GM21723 (cell line): ENCODE measurements around the gene CEP170.

Source experiments
- ATAC-seq: cut with Tn5 transposase; IDR thresholded peaks from one replicate; pipeline ENCODE4 v1.9.1; 2021; ENCODE audit warnings: mild to moderate bottlenecking, moderate library complexity; ENCODE audit not compliant: unreplicated experiment

CEP170 gene

GRCh38 chr1:243254927-243255790 is at the start of gene CEP170:
TSS of gene CEP170 (minus strand) at chr1:243255281. CDS start at chr1:243225280, 30,001 bp downstream.
- peak; percentile 64 for ATAC-seq

- ATAC-seq = no peak
Observed at GRCh38 chr1:243301059-243301458, 46.0 kb upstream of the CEP170 start.

- ATAC-seq = no peak
Observed at GRCh38 chr1:243299069-243299468, 44.0 kb upstream of the CEP170 start.

- no peak for ATAC-seq
Observed at GRCh38 chr1:243294723-243295121, 39.6 kb upstream of the CEP170 start.

GRCh38 chr1:243293941-243294722 is 39.1 kb upstream of the CEP170 start:
- no peak for ATAC-seq

- ATAC-seq = no peak
Observed at GRCh38 chr1:243292117-243292516, 37.0 kb upstream of the CEP170 start.

- no peak for ATAC-seq
Observed at GRCh38 chr1:243291292-243291691, 36.2 kb upstream of the CEP170 start.

- ATAC-seq = no peak
Observed at GRCh38 chr1:243288062-243288461, 33.0 kb upstream of the CEP170 start.

GRCh38 chr1:243287652-243288051 is 32.6 kb upstream of the CEP170 start:
- peak; percentile 94 for ATAC-seq

GRCh38 chr1:243287123-243287460 is 32.0 kb upstream of the CEP170 start:
- no peak for ATAC-seq

- ATAC-seq = no peak
Observed at GRCh38 chr1:243286409-243287122, 31.5 kb upstream of the CEP170 start.

- ATAC-seq = no peak
Observed at GRCh38 chr1:243281672-243282071, 26.6 kb upstream of the CEP170 start.

- no peak for ATAC-seq
Observed at GRCh38 chr1:243280571-243281129, 25.6 kb upstream of the CEP170 start.

- ATAC-seq = no peak
Observed at GRCh38 chr1:243275316-243275715, 20.2 kb upstream of the CEP170 start.

- ATAC-seq = no peak
Observed at GRCh38 chr1:243273945-243274344, 18.9 kb upstream of the CEP170 start.

GRCh38 chr1:243273506-243273905 is 18.4 kb upstream of the CEP170 start:
- no peak for ATAC-seq

GRCh38 chr1:243272401-243272800 is 17.3 kb upstream of the CEP170 start:
- ATAC-seq = no peak

GRCh38 chr1:243271996-243272395 is 16.9 kb upstream of the CEP170 start:
- ATAC-seq = no peak

- ATAC-seq = no peak
Observed at GRCh38 chr1:243270097-243270864, 15.2 kb upstream of the CEP170 start.

GRCh38 chr1:243269461-243269801 is 14.3 kb upstream of the CEP170 start:
- peak; percentile 66 for ATAC-seq
